ENCODE measurements around the gene SCO1. TPM values are rescaled to one million over a fixed set of nuclear protein-coding genes. Genes with fewer than 3 reads are reported as not detected.

The SCO1 gene
- total and polyA plus RNA-seq, 2 donors (not counting 1 experiment from before 2014, with no cell fraction given) = 5.9 to 28.6 TPM

DNA sequence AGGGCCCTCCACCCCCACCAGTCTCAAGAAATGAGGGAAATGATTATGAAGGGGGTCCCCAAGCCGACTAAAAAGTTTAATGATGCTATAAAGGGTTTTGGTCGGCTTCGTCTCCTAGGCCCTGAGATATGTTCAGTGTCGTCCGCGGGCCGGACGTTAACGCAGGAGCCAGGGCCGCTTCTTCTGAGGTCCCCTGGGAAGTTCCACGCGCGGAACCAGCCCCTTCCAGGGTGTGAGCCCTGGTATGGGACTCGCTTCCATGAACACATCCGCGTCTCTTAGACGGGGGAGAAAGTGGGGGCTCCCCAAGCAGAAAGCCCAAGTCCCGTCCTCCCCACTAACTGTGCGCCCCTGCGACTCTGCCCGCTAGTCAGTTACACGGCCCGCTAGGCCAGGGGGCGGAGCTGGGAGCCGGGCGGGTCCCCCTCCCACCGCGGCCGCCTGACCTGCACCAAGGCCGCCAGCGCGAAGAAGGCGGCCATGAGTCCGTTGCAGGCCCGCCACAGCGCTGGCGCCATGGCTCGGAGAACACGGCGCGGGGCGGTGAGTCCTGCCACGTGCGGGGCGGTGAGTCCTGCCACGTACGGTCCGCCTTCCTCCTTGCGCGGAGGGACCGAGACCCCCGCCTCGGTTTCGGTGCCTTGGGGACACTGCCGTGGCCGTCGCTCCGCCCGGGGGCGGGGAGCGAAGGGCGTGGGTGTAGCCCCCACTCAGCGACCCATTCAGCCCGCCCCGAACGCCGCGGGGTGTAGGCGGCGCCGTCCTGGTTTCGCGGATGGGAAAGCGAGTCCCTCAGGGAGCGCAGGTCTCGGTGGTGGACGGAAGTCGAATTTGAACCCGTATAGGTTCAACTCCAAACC is 32.2 kb upstream of the SCO1 start, which contains the start of gene TMEM220:
Gene TMEM220, minus strand, starts transcription at position 690 of the 860 bp plus-strand sequence. Its CDS starts 172 bp downstream, at position 518.
- H3K4me2 ChIP-seq (replicated peaks; ENCODE audit: low read depth, low read length, poor library complexity, severe bottlenecking) = peak within 1 kb of the TSS; percentile 92
- WGBS (ENCODE audit: insufficient coverage) = 2% methylated on average over 73 of the region's 79 CpGs
- H3K27ac ChIP-seq (ENCODE audit: low read length in 2 of 2) = peak within 1 kb of the TSS; percentile 34 to 75
- H2AFZ ChIP-seq (ENCODE audit: insufficient read depth, low read depth, low read length, poor library complexity, severe bottlenecking) = peak within 1 kb of the TSS; percentile 93
- no peaks in the 10 kb centered on the region for H3K9me3 ChIP-seq (ENCODE audit: control extremely low read depth in 1 of 3, control insufficient read depth in 2 of 3, insufficient read depth in 1 of 3, low read length in 2 of 3)
- TF ChIP-seq CTCF (IDR thresholded peaks at IDR 0.05) = no peak
- peak within 1 kb of the TSS; percentile 91 for H3K9ac ChIP-seq (ENCODE audit: low read length)
- H3K27me3 ChIP-seq (replicated peaks in 1 of 4; ENCODE audit: control extremely low read depth in 1 of 4, control insufficient read depth in 3 of 4, insufficient read depth in 4 of 4, low read length in 3 of 4) = no peaks in the 10 kb centered on the region
- intact Hi-C loops (cut with micrococcal nuclease) = loop anchor here (1.0 kb wide), 1 partner anchor 32 kb away; the partner anchor contains the start of genes ADPRM and SCO1
- Mint-ChIP-seq H3K27me3 (peaks cover 9% of the 10 kb centered on the region), H3K9me3 (ENCODE audit: insufficient read depth) (no peaks in the 10 kb centered on the region), H3K4me3 (peak within 1 kb of the TSS; percentile 90), H3K4me1 (peaks cover 15% of the 10 kb centered on the region), H3K27ac (peak within 1 kb of the TSS; percentile 85)
- DNase-seq (peak; percentile 67), ATAC-seq (ENCODE audit: low read depth) (peak; percentile 87)
- no peaks in the 10 kb centered on the region for H4K20me1 ChIP-seq (ENCODE audit: control insufficient read depth, insufficient read depth, low read length, poor library complexity, severe bottlenecking)
- H3K4me3 ChIP-seq (ENCODE audit: control extremely low read depth in 1 of 5, extremely low read depth in 1 of 5, insufficient read depth in 1 of 5, low read depth in 2 of 5, low read length in 4 of 5) = peak within 1 kb of the TSS; percentile 47 to 84 (median 69)
- H3K36me3 ChIP-seq (replicated peaks in 1 of 2; ENCODE audit: control extremely low read depth in 1 of 2, control insufficient read depth in 1 of 2, extremely low read depth in 1 of 2, insufficient read depth in 2 of 2, low read length in 1 of 2) = no peaks in the 10 kb centered on the region
- CTCF ChIA-PET = interaction anchor here (2.4 kb wide), 1 partner anchor 34 kb away, joined by 5 read pairs; no protein-coding TSS in a partner anchor
- peaks cover 0 to 9% of the 10 kb centered on the region in 2 donors for H3K4me1 ChIP-seq (ENCODE audit: control insufficient read depth in 2 of 2, insufficient read depth in 2 of 2, low read length in 2 of 2)
- no peaks in the 10 kb centered on the region for H3K79me2 ChIP-seq (ENCODE audit: control insufficient read depth, insufficient read depth, low read length)
- POLR2A ChIA-PET = interaction anchor here (0.6 kb wide), 1 partner anchor 29 kb away, joined by 4 read pairs; no protein-coding TSS in a partner anchor

- POLR2A ChIA-PET = no interaction called here
- no peak overlapping the region for H3K27ac Mint-ChIP-seq
- DNase-seq (no peak), ATAC-seq (ENCODE audit: low read depth) (no peak)
- no peak overlapping the region for H3K9ac ChIP-seq (ENCODE audit: low read length)
- WGBS (ENCODE audit: insufficient coverage) = 96% methylated on average over 4 of the region's 10 CpGs
- intact Hi-C loops (cut with micrococcal nuclease) = no loop called here
- no peaks in the 10 kb centered on the region for H3K79me2 ChIP-seq (ENCODE audit: control insufficient read depth, insufficient read depth, low read length)
- peaks cover 9% of the 10 kb centered on the region for H3K27me3 Mint-ChIP-seq
- H3K9me3 Mint-ChIP-seq (ENCODE audit: insufficient read depth) = no peaks in the 10 kb centered on the region
- no peak overlapping the region for H2AFZ ChIP-seq (ENCODE audit: insufficient read depth, low read depth, low read length, poor library complexity, severe bottlenecking)
- H4K20me1 ChIP-seq (ENCODE audit: control insufficient read depth, insufficient read depth, low read length, poor library complexity, severe bottlenecking) = no peaks in the 10 kb centered on the region
- CTCF ChIA-PET = interaction anchor here (0.5 to 0.6 kb wide), 2 partner anchors 28 to 87 kb away, joined by 3 read pairs; no protein-coding TSS in a partner anchor
- H3K27ac ChIP-seq (ENCODE audit: low read length in 2 of 2) = peak overlapping the region in 1 of 2 donors; percentile 75
- no peak overlapping the region for H3K4me3 ChIP-seq (ENCODE audit: control extremely low read depth in 1 of 5, extremely low read depth in 1 of 5, insufficient read depth in 1 of 5, low read depth in 2 of 5, low read length in 4 of 5)
- no peaks in the 10 kb centered on the region for H3K9me3 ChIP-seq (ENCODE audit: control extremely low read depth in 1 of 3, control insufficient read depth in 2 of 3, insufficient read depth in 1 of 3, low read length in 2 of 3)
- H3K4me3 Mint-ChIP-seq = no peak overlapping the region
- H3K36me3 ChIP-seq (replicated peaks in 1 of 2; ENCODE audit: control extremely low read depth in 1 of 2, control insufficient read depth in 1 of 2, extremely low read depth in 1 of 2, insufficient read depth in 2 of 2, low read length in 1 of 2) = no peaks in the 10 kb centered on the region
- TF ChIP-seq CTCF (IDR thresholded peaks at IDR 0.05) = no peak
- TF ChIP-seq EZH2 (IDR thresholded peaks at IDR 0.05; ENCODE audit: borderline replicate concordance, insufficient read depth, low read depth, low read length, poor library complexity, severe bottlenecking) = no peak
- no peak overlapping the region for H3K4me2 ChIP-seq (replicated peaks; ENCODE audit: low read depth, low read length, poor library complexity, severe bottlenecking)
- peaks cover 0 to 9% of the 10 kb centered on the region in 2 donors for H3K4me1 ChIP-seq (ENCODE audit: control insufficient read depth in 2 of 2, insufficient read depth in 2 of 2, low read length in 2 of 2)
- H3K27me3 ChIP-seq (replicated peaks in 1 of 4; ENCODE audit: control extremely low read depth in 1 of 4, control insufficient read depth in 3 of 4, insufficient read depth in 4 of 4, low read length in 3 of 4) = no peaks in the 10 kb centered on the region
- H3K4me1 Mint-ChIP-seq = peaks cover 15% of the 10 kb centered on the region
Observed at GRCh38 chr17:10728331-10728892, 31.1 kb upstream of the SCO1 start.

Data from B cell (primary cell).